ENCODE results near the gene FGFR4.

- peak in 1 of 3 donors; percentile 39 for TF ChIP-seq POLR2AphosphoS5 (IDR thresholded peaks at IDR 0.05)
- TF ChIP-seq, protein P1, sequence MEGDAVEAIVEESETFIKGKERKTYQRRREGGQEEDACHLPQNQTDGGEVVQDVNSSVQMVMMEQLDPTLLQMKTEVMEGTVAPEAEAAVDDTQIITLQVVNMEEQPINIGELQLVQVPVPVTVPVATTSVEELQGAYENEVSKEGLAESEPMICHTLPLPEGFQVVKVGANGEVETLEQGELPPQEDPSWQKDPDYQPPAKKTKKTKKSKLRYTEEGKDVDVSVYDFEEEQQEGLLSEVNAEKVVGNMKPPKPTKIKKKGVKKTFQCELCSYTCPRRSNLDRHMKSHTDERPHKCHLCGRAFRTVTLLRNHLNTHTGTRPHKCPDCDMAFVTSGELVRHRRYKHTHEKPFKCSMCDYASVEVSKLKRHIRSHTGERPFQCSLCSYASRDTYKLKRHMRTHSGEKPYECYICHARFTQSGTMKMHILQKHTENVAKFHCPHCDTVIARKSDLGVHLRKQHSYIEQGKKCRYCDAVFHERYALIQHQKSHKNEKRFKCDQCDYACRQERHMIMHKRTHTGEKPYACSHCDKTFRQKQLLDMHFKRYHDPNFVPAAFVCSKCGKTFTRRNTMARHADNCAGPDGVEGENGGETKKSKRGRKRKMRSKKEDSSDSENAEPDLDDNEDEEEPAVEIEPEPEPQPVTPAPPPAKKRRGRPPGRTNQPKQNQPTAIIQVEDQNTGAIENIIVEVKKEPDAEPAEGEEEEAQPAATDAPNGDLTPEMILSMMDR (IDR thresholded peaks at IDR 0.05) = no peak
- no peak for TF ChIP-seq POLR2A (IDR thresholded peaks at IDR 0.05)
- TF ChIP-seq EP300 (IDR thresholded peaks at IDR 0.05; ENCODE audit: low read depth) = no peak
Observed at GRCh38 chr5:177045631-177046030, 41.1 kb upstream of the FGFR4 start.

Data from transverse colon (tissue), 4 donors.